GM12865 (cell line): Measurements from ENCODE around the gene LHX1.

ENCODE experiments used
- DNase-seq: peaks from one replicate; pipeline ENCODE4 v3.0.0; 2010; ENCODE audit warnings: low read depth
- H3K4me3 ChIP-seq: 2 replicates; pipeline ENCODE4 v1.5.1; 2011; ENCODE audit warnings: mild to moderate bottlenecking, low read depth, low read length, control low read depth
- TF ChIP-seq, protein P1 (sequence below): IDR thresholded peaks from 2 replicates; pipeline ENCODE4 v1.5.1; 2011; ENCODE audit warnings: low read length, control low read depth, low read depth, inconsistent platforms; ENCODE audit not compliant: insufficient read depth; ENCODE audit errors: missing control alignments

The LHX1 gene

DNA sequence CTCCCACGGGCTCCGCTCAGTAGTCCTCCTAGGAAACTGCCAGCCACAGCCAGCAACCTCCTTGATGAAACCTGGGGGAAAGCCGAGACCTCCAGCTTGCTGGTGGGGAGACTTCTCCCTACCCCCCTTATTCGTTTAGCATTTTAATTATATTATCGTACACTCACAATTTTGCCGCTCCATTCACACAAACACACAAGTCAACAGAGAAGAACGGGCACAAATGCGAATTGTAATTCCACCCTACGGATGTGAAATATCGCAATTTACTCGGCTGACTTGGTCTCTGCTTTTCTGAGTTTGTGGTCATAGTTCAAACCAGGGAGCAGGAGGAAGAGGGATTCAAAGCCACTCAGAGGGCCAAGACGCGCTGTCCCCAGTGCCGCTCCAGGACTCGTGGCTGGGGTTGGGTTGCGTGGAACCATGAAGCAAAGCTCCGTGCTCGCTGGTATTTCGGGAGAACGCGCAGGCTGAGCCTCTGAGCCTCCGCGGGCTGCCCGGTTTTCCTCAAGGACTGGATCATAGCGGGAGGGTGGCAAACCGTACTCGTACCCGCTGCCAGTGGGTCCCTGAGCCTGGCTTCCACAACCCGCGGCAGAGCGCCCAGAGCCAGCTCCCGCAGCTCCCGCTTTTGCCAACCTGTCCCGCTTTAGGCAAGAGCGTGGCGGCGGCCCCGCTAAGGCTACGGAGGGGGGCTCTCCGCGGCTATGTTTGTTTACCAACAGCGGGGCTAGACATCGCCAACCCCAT lies 2.0 kb downstream of the LHX1 start:
- H3K4me3 ChIP-seq, result no peak overlapping the region
- no peak for DNase-seq
- TF ChIP-seq, protein P1, sequence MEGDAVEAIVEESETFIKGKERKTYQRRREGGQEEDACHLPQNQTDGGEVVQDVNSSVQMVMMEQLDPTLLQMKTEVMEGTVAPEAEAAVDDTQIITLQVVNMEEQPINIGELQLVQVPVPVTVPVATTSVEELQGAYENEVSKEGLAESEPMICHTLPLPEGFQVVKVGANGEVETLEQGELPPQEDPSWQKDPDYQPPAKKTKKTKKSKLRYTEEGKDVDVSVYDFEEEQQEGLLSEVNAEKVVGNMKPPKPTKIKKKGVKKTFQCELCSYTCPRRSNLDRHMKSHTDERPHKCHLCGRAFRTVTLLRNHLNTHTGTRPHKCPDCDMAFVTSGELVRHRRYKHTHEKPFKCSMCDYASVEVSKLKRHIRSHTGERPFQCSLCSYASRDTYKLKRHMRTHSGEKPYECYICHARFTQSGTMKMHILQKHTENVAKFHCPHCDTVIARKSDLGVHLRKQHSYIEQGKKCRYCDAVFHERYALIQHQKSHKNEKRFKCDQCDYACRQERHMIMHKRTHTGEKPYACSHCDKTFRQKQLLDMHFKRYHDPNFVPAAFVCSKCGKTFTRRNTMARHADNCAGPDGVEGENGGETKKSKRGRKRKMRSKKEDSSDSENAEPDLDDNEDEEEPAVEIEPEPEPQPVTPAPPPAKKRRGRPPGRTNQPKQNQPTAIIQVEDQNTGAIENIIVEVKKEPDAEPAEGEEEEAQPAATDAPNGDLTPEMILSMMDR, result no peak

- TF ChIP-seq, protein P1, result no peak
- no peak for DNase-seq
- no peak overlapping the region for H3K4me3 ChIP-seq
Observed at GRCh38 chr17:36939802-36940312, 2.6 kb downstream of the LHX1 start.

DNA sequence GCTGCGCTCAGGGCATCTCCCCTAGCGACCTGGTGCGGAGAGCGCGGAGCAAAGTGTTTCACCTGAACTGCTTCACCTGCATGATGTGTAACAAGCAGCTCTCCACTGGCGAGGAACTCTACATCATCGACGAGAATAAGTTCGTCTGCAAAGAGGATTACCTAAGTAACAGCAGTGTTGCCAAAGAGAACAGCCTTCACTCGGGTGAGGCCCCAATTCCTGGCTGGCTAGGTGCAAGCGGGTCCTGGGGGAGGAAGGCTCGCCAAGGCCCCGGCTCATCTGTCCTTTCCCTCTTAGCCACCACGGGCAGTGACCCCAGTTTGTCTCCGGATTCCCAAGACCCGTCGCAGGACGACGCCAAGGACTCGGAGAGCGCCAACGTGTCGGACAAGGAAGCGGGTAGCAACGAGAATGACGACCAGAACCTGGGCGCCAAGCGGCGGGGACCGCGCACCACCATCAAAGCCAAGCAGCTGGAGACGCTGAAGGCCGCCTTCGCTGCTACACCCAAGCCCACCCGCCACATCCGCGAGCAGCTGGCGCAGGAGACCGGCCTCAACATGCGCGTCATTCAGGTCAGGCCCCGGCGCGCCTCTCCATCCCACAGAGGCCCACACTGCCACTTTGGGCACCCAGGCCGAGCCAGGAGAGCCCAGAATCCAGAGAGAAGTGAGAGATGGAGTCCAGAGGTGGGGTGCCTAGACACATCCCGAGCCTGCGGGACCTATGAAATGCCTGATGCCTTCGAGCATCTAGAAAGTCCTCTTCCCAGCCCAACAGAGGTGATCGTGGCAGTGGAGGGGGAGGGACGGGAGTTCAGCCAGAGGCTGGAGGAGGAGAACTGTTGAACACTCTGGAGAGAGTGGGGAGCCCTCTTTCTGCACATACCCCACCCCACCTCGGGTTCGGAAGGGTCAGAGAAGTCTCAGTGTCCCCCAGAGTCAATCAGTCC lies 3.3 kb downstream of the LHX1 start:
- TF ChIP-seq, protein P1, result no peak
- DNase-seq, result no peak
- H3K4me3 ChIP-seq, result no peak overlapping the region

DNA sequence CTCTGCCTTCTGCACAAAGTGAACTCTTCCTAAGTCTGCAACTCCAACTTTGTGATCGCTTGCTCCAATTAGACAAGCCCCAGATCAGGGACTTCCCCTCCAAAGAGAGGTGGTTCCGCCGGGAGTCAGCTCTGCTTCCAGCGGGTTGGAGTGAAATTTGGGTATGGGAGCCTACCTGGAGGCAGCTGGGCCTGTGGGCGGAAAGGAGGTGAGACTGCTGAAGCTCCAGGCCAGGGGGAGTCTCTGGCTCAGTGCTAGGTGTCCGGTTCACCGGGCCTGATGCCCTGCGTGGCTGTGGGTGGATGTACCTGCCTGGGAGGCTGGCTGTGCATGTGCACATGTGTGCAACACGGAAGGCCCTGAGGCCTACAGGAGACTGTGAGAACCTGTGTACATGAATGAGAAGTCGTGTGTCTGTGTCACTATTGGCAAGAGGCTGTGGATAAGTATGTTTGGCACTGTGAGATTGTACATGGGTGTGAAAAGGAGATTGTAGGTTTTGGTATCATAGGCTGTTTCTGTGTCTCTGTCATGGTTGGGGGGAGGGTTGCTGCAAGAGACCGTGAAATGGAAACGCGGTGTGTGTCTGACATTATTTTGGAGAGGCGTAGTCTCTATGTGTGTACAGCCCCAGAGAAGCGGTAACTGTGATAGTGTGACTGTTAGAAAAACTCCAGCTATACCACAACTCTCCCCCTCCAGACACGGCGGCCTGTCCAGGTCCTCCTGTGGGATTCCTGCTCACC lies 4.2 kb downstream of the LHX1 start:
- DNase-seq, result no peak
- H3K4me3 ChIP-seq, result no peak overlapping the region
- TF ChIP-seq, protein P1, result no peak

GRCh38 chr17:36942019-36942599 lies 4.8 kb downstream of the LHX1 start:
- TF ChIP-seq, protein P1, result no peak
- no peak for DNase-seq
- peak overlapping the region; percentile 41 for H3K4me3 ChIP-seq

DNA sequence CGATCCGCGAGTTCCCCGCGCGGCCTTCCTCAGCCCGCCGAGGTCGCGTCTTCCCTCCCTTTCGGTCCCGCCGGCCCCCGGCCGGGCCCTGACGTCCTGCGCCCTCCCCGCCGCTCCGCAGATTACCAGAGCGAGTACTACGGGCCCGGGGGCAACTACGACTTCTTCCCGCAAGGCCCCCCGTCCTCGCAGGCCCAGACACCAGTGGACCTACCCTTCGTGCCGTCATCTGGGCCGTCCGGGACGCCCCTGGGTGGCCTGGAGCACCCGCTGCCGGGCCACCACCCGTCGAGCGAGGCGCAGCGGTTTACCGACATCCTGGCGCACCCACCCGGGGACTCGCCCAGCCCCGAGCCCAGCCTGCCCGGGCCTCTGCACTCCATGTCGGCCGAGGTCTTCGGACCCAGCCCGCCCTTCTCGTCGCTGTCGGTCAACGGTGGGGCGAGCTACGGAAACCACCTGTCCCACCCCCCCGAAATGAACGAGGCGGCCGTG lies 5.4 kb downstream of the LHX1 start:
- DNase-seq, result no peak
- TF ChIP-seq, protein P1, result no peak
- peak overlapping the region; percentile 41 for H3K4me3 ChIP-seq
